CD1c-positive myeloid dendritic cell (primary cell): ENCODE measurements around the gene FTH1.
A peak's percentile ranks its signal among the peaks of the same experiment; 100 is the strongest.
"Not testable (repeated sequence)": the region's sequence is repeated elsewhere in the genome, so short reads cannot be mapped to it uniquely, and the experiment has no call there.

Source experiments
- DNase-seq: peaks from one replicate; pipeline ENCODE4 v3.0.0-alpha.2; 2016; ENCODE audit errors: extremely low spot score

Gene FTH1

GRCh38 chr11:61967116-61967923, at the start of gene FTH1:
Gene FTH1 (minus strand): TSS chr11:61967634. CDS start chr11:61967425, 209 bp downstream.
- DNase-seq = peak; percentile 98

GRCh38 chr11:62015615-62016014, 48.2 kb upstream of the FTH1 start:
- no peak for DNase-seq

GRCh38 chr11:62013537-62014476, 46.4 kb upstream of the FTH1 start:
- no peak for DNase-seq

GRCh38 chr11:62012832-62013461, 45.5 kb upstream of the FTH1 start:
- DNase-seq = peak; percentile 32

GRCh38 chr11:62012451-62012831, 45.0 kb upstream of the FTH1 start:
- peak; percentile 66 for DNase-seq

- no peak for DNase-seq
Measured at GRCh38 chr11:62011881-62012280, 44.4 kb upstream of the FTH1 start.

GRCh38 chr11:62010935-62011528, 43.6 kb upstream of the FTH1 start:
- DNase-seq = no peak

GRCh38 chr11:62008193-62008592, 40.8 kb upstream of the FTH1 start:
- no peak for DNase-seq

GRCh38 chr11:62004473-62004872, 37.0 kb upstream of the FTH1 start:
- DNase-seq = peak; percentile 75

GRCh38 chr11:62002283-62002682, 34.8 kb upstream of the FTH1 start:
- not testable (repeated sequence) for DNase-seq

GRCh38 chr11:62001450-62002191, 34.2 kb upstream of the FTH1 start:
- DNase-seq = no peak

- DNase-seq = no peak
Measured at GRCh38 chr11:62000539-62001446, 33.4 kb upstream of the FTH1 start.

- DNase-seq = no peak
Measured at GRCh38 chr11:61999141-61999975, 31.9 kb upstream of the FTH1 start.

GRCh38 chr11:61996933-61997332, 29.5 kb upstream of the FTH1 start:
- DNase-seq = no peak

- no peak for DNase-seq
Measured at GRCh38 chr11:61994981-61995380, 27.5 kb upstream of the FTH1 start.

GRCh38 chr11:61985869-61986268, 18.4 kb upstream of the FTH1 start:
- DNase-seq = no peak

GRCh38 chr11:61983419-61983818, 16.0 kb upstream of the FTH1 start:
- DNase-seq = no peak

- DNase-seq = no peak
Measured at GRCh38 chr11:61980783-61981541, 13.5 kb upstream of the FTH1 start.
